ENCODE measurements around the gene RAB40B.
A peak's percentile ranks its signal among the peaks of the same experiment; 100 is the strongest.

RAB40B gene

DNA sequence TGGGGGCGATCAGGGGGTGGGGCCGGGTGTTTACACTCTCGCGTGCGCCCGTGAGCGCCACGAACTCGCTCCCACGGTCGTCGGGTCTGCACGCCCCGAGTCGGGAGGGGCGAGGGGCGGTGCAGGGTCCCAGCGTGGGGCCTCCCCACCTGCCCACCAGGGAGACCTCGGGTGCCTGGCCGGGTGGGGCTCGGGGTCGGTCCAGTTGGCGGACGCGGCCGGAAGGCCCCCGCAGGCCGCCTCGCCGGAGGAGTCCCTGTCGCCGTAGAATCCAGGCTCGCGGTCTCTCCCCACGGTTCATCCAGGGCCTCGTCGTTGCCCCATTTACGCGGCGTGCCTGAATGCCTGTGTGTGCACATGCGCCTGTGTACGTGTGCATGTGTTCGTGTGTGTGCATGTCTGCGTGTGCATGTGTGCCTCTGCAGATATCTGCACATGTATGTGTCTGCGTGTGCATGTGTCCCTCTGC lies 510 bp upstream of the RAB40B start (continued):
- TF ChIP-seq, protein P1, sequence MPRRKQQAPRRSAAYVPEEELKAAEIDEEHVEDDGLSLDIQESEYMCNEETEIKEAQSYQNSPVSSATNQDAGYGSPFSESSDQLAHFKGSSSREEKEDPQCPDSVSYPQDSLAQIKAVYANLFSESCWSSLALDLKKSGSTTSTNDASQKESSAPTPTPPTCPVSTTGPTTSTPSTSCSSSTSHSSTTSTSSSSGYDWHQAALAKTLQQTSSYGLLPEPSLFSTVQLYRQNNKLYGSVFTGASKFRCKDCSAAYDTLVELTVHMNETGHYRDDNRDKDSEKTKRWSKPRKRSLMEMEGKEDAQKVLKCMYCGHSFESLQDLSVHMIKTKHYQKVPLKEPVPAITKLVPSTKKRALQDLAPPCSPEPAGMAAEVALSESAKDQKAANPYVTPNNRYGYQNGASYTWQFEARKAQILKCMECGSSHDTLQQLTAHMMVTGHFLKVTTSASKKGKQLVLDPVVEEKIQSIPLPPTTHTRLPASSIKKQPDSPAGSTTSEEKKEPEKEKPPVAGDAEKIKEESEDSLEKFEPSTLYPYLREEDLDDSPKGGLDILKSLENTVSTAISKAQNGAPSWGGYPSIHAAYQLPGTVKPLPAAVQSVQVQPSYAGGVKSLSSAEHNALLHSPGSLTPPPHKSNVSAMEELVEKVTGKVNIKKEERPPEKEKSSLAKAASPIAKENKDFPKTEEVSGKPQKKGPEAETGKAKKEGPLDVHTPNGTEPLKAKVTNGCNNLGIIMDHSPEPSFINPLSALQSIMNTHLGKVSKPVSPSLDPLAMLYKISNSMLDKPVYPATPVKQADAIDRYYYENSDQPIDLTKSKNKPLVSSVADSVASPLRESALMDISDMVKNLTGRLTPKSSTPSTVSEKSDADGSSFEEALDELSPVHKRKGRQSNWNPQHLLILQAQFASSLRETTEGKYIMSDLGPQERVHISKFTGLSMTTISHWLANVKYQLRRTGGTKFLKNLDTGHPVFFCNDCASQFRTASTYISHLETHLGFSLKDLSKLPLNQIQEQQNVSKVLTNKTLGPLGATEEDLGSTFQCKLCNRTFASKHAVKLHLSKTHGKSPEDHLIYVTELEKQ (tag by site-specific recombination; IDR thresholded peaks at IDR 0.05; ENCODE audit: borderline replicate concordance): no peak
- no peak for TF ChIP-seq ZNF37A (tag by site-specific recombination; IDR thresholded peaks at IDR 0.05)
- TF ChIP-seq ZNF621 (tag by site-specific recombination; IDR thresholded peaks at IDR 0.05): no peak
- no peak for TF ChIP-seq YY1 (tag by site-specific recombination; IDR thresholded peaks at IDR 0.05)
- TF ChIP-seq, protein P2, sequence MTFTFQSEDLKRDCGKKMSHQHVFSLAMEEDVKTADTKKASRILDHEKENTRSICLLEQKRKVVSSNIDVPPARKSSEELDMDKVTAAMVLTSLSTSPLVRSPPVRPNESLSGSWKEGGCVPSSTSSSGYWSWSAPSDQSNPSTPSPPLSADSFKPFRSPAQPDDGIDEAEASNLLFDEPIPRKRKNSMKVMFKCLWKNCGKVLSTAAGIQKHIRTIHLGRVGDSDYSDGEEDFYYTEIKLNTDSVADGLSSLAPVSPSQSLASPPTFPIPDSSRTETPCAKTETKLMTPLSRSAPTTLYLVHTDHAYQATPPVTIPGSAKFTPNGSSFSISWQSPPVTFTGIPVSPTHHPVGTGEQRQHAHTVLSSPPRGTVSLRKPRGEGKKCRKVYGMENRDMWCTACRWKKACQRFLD (tag by site-specific recombination; IDR thresholded peaks at IDR 0.05): no peak
- TF ChIP-seq ZNF2 (tag by site-specific recombination; IDR thresholded peaks at IDR 0.05): no peak
- TF ChIP-seq ZNF155 (tag by site-specific recombination; IDR thresholded peaks at IDR 0.05): no peak
- no peak for TF ChIP-seq ZNF626 (tag by site-specific recombination; IDR thresholded peaks at IDR 0.05)
- TF ChIP-seq ZNF341 (tag by site-specific recombination; IDR thresholded peaks at IDR 0.05; ENCODE audit: low read depth): no peak
- TF ChIP-seq ZNF248 (tag by site-specific recombination; IDR thresholded peaks at IDR 0.05): no peak
- TF ChIP-seq, protein P3, sequence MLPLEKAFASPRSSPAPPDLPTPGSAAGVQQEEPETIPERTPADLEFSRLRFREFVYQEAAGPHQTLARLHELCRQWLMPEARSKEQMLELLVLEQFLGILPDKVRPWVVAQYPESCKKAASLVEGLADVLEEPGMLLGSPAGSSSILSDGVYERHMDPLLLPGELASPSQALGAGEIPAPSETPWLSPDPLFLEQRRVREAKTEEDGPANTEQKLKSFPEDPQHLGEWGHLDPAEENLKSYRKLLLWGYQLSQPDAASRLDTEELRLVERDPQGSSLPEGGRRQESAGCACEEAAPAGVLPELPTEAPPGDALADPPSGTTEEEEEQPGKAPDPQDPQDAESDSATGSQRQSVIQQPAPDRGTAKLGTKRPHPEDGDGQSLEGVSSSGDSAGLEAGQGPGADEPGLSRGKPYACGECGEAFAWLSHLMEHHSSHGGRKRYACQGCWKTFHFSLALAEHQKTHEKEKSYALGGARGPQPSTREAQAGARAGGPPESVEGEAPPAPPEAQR (tag by site-specific recombination; IDR thresholded peaks at IDR 0.05): no peak
- no peak for TF ChIP-seq REPIN1 (tag by site-specific recombination; IDR thresholded peaks at IDR 0.05; ENCODE audit: low read depth)
- no peak for TF ChIP-seq TCF7L2 (IDR thresholded peaks at IDR 0.05; ENCODE audit: borderline replicate concordance, low read depth, low read length)
- peak; percentile 63 for TF ChIP-seq SP3 (tag by site-specific recombination; IDR thresholded peaks at IDR 0.05)
- TF ChIP-seq ZSCAN5A (tag by site-specific recombination; IDR thresholded peaks at IDR 0.05): no peak
- TF ChIP-seq ZNF398 (tag by site-specific recombination; IDR thresholded peaks at IDR 0.05): peak; percentile 35; the same call in 1 of the 2 replicates
- no peak for TF ChIP-seq ZNF629 (tag by site-specific recombination; IDR thresholded peaks at IDR 0.05)
- no peak for TF ChIP-seq ZNF558 (tag by site-specific recombination; IDR thresholded peaks at IDR 0.05)
- TF ChIP-seq, protein P4, sequence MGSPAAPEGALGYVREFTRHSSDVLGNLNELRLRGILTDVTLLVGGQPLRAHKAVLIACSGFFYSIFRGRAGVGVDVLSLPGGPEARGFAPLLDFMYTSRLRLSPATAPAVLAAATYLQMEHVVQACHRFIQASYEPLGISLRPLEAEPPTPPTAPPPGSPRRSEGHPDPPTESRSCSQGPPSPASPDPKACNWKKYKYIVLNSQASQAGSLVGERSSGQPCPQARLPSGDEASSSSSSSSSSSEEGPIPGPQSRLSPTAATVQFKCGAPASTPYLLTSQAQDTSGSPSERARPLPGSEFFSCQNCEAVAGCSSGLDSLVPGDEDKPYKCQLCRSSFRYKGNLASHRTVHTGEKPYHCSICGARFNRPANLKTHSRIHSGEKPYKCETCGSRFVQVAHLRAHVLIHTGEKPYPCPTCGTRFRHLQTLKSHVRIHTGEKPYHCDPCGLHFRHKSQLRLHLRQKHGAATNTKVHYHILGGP (tag by site-specific recombination; IDR thresholded peaks at IDR 0.05): no peak
- no peak for TF ChIP-seq ZNF488 (tag by site-specific recombination; IDR thresholded peaks at IDR 0.05)
- no peak for TF ChIP-seq ZNF211 (tag by site-specific recombination; IDR thresholded peaks at IDR 0.05; ENCODE audit: low read depth)
- TF ChIP-seq, protein P5, sequence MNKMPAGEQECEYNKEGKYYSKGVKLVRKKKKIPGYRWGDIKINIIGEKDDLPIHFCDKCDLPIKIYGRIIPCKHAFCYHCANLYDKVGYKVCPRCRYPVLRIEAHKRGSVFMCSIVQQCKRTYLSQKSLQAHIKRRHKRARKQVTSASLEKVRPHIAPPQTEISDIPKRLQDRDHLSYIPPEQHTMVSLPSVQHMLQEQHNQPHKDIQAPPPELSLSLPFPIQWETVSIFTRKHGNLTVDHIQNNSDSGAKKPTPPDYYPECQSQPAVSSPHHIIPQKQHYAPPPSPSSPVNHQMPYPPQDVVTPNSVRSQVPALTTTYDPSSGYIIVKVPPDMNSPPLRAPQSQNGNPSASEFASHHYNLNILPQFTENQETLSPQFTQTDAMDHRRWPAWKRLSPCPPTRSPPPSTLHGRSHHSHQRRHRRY (tag by site-specific recombination; IDR thresholded peaks at IDR 0.05): no peak
- TF ChIP-seq ZBTB1 (tag by site-specific recombination; IDR thresholded peaks at IDR 0.05): no peak
- no peak for TF ChIP-seq ZNF660 (tag by site-specific recombination; IDR thresholded peaks at IDR 0.05)
- no peak for TF ChIP-seq ZNF530 (tag by site-specific recombination; IDR thresholded peaks at IDR 0.05; ENCODE audit: low read depth)
- no peak for TF ChIP-seq ZNF138 (tag by site-specific recombination; IDR thresholded peaks at IDR 0.05; ENCODE audit: borderline replicate concordance)
- no peak for TF ChIP-seq ZNF24 (tag by site-specific recombination; IDR thresholded peaks at IDR 0.05)
